ENCODE data around the gene WIPF2. TPM values are rescaled to one million over a fixed set of nuclear protein-coding genes. Genes with fewer than 3 reads are reported as not detected.

WIPF2 gene
- total and polyA plus RNA-seq, 9 donors, result 6.1 to 27.8 (median 18.4) TPM

- WGBS, 3 donors, result 91 to 95% (median 93%) methylated on average over 10 of the region's 10 CpGs
- TF ChIP-seq POLR2A (IDR thresholded peaks at IDR 0.05) (no peak), CTCF (IDR thresholded peaks at IDR 0.05) (no peak), EP300 (IDR thresholded peaks at IDR 0.05) (no peak)
- DNase-seq, result no peak
- Histone ChIP-seq H3K4me1 (ENCODE audit: insufficient read depth) (peaks cover 74% of the 10 kb centered on the region), H3K4me3 (no peak overlapping the region), H3K27me3 (no peaks in the 10 kb centered on the region), H3K27ac (peak overlapping the region; percentile 34 to 77), H3K36me3 (no peaks in the 10 kb centered on the region), H3K9me3 (no peaks in the 10 kb centered on the region)
- intact Hi-C loops (cut with DNase I), result no loop called here
Measured at GRCh38 chr17:40330850-40331470, 111.9 kb downstream of the WIPF2 start.

- no peak overlapping the region for H3K4me3 ChIP-seq
- 5 to 20% (median 7%) methylated on average over 16 to 22 of the region's 22 CpGs for WGBS, 3 donors
- DNase-seq, result peak; percentile 90 to 96 (median 93)
- TF ChIP-seq POLR2A (IDR thresholded peaks at IDR 0.05) (no peak), CTCF (IDR thresholded peaks at IDR 0.05) (peak in 1 of 3 donors; percentile 14), EP300 (IDR thresholded peaks at IDR 0.05) (peak; percentile 83)
- H3K27me3 ChIP-seq, result no peaks in the 10 kb centered on the region
- intact Hi-C loops (cut with DNase I), result no loop called here
- peaks cover 69% of the 10 kb centered on the region for H3K4me1 ChIP-seq (ENCODE audit: insufficient read depth)
- no peaks in the 10 kb centered on the region for H3K36me3 ChIP-seq
- no peaks in the 10 kb centered on the region for H3K9me3 ChIP-seq
- H3K27ac ChIP-seq, result peak overlapping the region; percentile 64 to 77
Measured at GRCh38 chr17:40331743-40332641, 112.9 kb downstream of the WIPF2 start.

Small RNA genes within 50 kb of the gene (microRNA-seq; reads per million reads assigned to microRNA genes)
- gene MIR6867, result 0 reads per million in 3 donors

Small RNA genes within 50 kb of the gene (small RNA-seq; reads per million reads assigned to genes)
- gene MIR6867, result not detected

Other genes with a start within 250 kb of the WIPF2 start
- 10 to 100 TPM; 48.2 to 88.4 (median 75.8) TPM for gene PSMD3, start 238.5 kb upstream of the WIPF2 start, total RNA-seq
- 10 to 100 TPM; 63.9 to 70.1 TPM for gene PSMD3, start 238.5 kb upstream of the WIPF2 start, polyA plus RNA-seq
- 100 to 1,000 TPM in 1 of 7 donors, 1 to 10 TPM in 2, under 1 TPM in 2, not detected in 2; 0.32 to 197 (median 1.7) TPM for gene CSF3, start 203.9 kb upstream of the WIPF2 start, total RNA-seq
- gene CSF3, start 203.9 kb upstream of the WIPF2 start, polyA plus RNA-seq, result 1 to 10 TPM in 1 of 2 donors, not detected in 1; 1.1 TPM
- gene MED24, start 164.9 kb upstream of the WIPF2 start, total RNA-seq, result 10 to 100 TPM; 42.2 to 73.9 (median 66.7) TPM
- 10 to 100 TPM; 45.1 to 51.3 TPM for gene MED24, start 164.9 kb upstream of the WIPF2 start, polyA plus RNA-seq
- 100 to 1,000 TPM in 2 of 7 donors, 10 to 100 TPM in 5; 51.4 to 129 (median 89.3) TPM for gene THRA, start 156.3 kb upstream of the WIPF2 start, total RNA-seq
- gene THRA, start 156.3 kb upstream of the WIPF2 start, polyA plus RNA-seq, result 10 to 100 TPM; 77.5 to 87.2 TPM
- gene NR1D1, start 118.7 kb upstream of the WIPF2 start, total RNA-seq, result 10 to 100 TPM; 10.7 to 73.8 (median 23.7) TPM
- 10 to 100 TPM; 11.8 to 59.0 TPM for gene NR1D1, start 118.7 kb upstream of the WIPF2 start, polyA plus RNA-seq
- 100 to 1,000 TPM in 1 of 7 donors, 10 to 100 TPM in 6; 59.6 to 110 (median 83.3) TPM for gene MSL1, start 97.3 kb upstream of the WIPF2 start, total RNA-seq
- gene MSL1, start 97.3 kb upstream of the WIPF2 start, polyA plus RNA-seq, result 100 to 1,000 TPM in 1 of 2 donors, 10 to 100 TPM in 1; 60.8 to 122 TPM
- gene CASC3, start 78.8 kb upstream of the WIPF2 start, total RNA-seq, result 100 to 1,000 TPM in 4 of 7 donors, 10 to 100 TPM in 3; 39.9 to 122 (median 106) TPM
- 100 to 1,000 TPM in 1 of 2 donors, 10 to 100 TPM in 1; 53.1 to 113 TPM for gene CASC3, start 78.8 kb upstream of the WIPF2 start, polyA plus RNA-seq
- 1 to 10 TPM; 3.6 to 9.1 (median 6.4) TPM for gene RAPGEFL1, start 41.8 kb upstream of the WIPF2 start, total RNA-seq
- gene RAPGEFL1, start 41.8 kb upstream of the WIPF2 start, polyA plus RNA-seq, result 1 to 10 TPM; 1.4 to 2.3 TPM
- gene CDC6, start 68.6 kb downstream of the WIPF2 start, total RNA-seq, result 1 to 10 TPM in 3 of 7 donors, under 1 TPM in 4; 0.34 to 3.8 (median 0.76) TPM
- gene CDC6, start 68.6 kb downstream of the WIPF2 start, polyA plus RNA-seq, result 1 to 10 TPM in 1 of 2 donors, under 1 TPM in 1; 0.80 to 3.3 TPM
- gene RARA, start 89.9 kb downstream of the WIPF2 start, total RNA-seq, result 100 to 1,000 TPM in 1 of 7 donors, 10 to 100 TPM in 6; 19.8 to 100 (median 62.2) TPM
- 10 to 100 TPM; 21.8 to 39.9 TPM for gene RARA, start 89.9 kb downstream of the WIPF2 start, polyA plus RNA-seq
- 1 to 10 TPM in 2 of 7 donors, under 1 TPM in 3, not detected in 2; 0.66 to 1.8 (median 0.92) TPM for gene GJD3, start 145.4 kb downstream of the WIPF2 start, total RNA-seq
- gene GJD3, start 145.4 kb downstream of the WIPF2 start, polyA plus RNA-seq, result under 1 TPM in 1 of 2 donors, not detected in 1; 0.24 TPM
- gene TOP2A, start 198.6 kb downstream of the WIPF2 start, total RNA-seq, result 1 to 10 TPM in 3 of 7 donors, under 1 TPM in 4; 0.36 to 4.5 (median 0.82) TPM
- 1 to 10 TPM; 1.2 to 3.3 TPM for gene TOP2A, start 198.6 kb downstream of the WIPF2 start, polyA plus RNA-seq
- 1,000 to 10,000 TPM in 5 of 7 donors, 100 to 1,000 TPM in 2; 457 to 3,447 (median 1,460) TPM for gene IGFBP4, start 224.1 kb downstream of the WIPF2 start, total RNA-seq
- gene IGFBP4, start 224.1 kb downstream of the WIPF2 start, polyA plus RNA-seq, result 100 to 1,000 TPM; 634 to 809 TPM

Data from ovary (tissue), 9 donors.